ENCODE measurements around the gene LVRN.

DNA sequence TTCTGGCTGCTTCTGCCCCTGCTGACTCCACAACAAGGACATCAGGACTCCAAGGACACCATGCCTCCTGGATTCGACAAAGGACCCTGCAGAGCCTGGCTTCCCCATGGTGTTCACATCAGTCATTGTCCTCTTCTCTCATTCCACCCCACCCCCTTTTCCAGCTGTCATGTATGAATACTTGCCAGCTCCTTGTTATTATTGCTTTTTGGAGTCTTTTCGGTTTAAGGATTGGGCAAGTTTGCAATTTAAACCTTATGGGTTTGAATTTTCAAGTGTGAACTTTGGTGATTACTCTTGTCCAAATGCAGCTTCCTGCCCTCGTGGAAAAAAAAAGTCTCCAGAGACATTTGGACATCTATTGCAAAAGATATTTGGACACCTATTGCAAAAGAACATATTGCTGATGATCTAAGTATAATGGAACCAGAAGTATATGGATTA, 14.2 kb upstream of the LVRN start:
- TF ChIP-seq, protein P1, sequence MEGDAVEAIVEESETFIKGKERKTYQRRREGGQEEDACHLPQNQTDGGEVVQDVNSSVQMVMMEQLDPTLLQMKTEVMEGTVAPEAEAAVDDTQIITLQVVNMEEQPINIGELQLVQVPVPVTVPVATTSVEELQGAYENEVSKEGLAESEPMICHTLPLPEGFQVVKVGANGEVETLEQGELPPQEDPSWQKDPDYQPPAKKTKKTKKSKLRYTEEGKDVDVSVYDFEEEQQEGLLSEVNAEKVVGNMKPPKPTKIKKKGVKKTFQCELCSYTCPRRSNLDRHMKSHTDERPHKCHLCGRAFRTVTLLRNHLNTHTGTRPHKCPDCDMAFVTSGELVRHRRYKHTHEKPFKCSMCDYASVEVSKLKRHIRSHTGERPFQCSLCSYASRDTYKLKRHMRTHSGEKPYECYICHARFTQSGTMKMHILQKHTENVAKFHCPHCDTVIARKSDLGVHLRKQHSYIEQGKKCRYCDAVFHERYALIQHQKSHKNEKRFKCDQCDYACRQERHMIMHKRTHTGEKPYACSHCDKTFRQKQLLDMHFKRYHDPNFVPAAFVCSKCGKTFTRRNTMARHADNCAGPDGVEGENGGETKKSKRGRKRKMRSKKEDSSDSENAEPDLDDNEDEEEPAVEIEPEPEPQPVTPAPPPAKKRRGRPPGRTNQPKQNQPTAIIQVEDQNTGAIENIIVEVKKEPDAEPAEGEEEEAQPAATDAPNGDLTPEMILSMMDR (IDR thresholded peaks at IDR 0.05 in 8 of 11, conservative IDR thresholded peaks at IDR 0.05 in 3 of 11) = no peak
- TF ChIP-seq POLR2AphosphoS5 (IDR thresholded peaks at IDR 0.05) (no peak), POLR2A (IDR thresholded peaks at IDR 0.05) (no peak)

Data from spleen (tissue), 7 donors.